Duodenal mucosa (tissue), 2 donors: ENCODE measurements around the gene NF1.
"Not testable (repeated sequence)": the region's sequence is repeated elsewhere in the genome, so short reads cannot be mapped to it uniquely, and the experiment has no call there.

ENCODE experiments used
- H3K27ac ChIP-seq: one replicate; pipeline ENCODE4 v1.7.0; 2013; ENCODE audit warnings: low read depth, low read length
- H3K27me3 ChIP-seq, 2 donors: one replicate each; pipeline ENCODE4 v1.7.0; 2013; ENCODE audit warnings: low read length in 2 of 2, control low read depth in 1 of 2; ENCODE audit not compliant: insufficient read depth in 2 of 2, control insufficient read depth in 1 of 2
- H3K36me3 ChIP-seq, 2 donors: one replicate each; pipeline ENCODE4 v1.7.0; 2013; ENCODE audit warnings: low read length in 2 of 2, control low read depth in 1 of 2; ENCODE audit not compliant: insufficient read depth in 2 of 2, control insufficient read depth in 1 of 2
- H3K4me1 ChIP-seq, 2 donors: one replicate each; pipeline ENCODE4 v1.7.0; 2013; ENCODE audit warnings: low read length in 2 of 2, control low read depth in 1 of 2; ENCODE audit not compliant: insufficient read depth in 2 of 2, control insufficient read depth in 1 of 2
- H3K4me3 ChIP-seq, 2 donors: one replicate each; pipeline ENCODE4 v1.7.0; 2013; ENCODE audit warnings: low read length in 2 of 2, low read depth in 1 of 2
- H3K9ac ChIP-seq, 2 donors: one replicate each; pipeline ENCODE4 v1.7.0; 2013; ENCODE audit warnings: low read length in 2 of 2, low read depth in 1 of 2
- H3K9me3 ChIP-seq, 2 donors: one replicate each; pipeline ENCODE4 v1.7.0; 2013; ENCODE audit warnings: low read length in 2 of 2, control low read depth in 1 of 2; ENCODE audit not compliant: control insufficient read depth in 1 of 2

The NF1 gene

GRCh38 chr17:31174215-31174614 lies 79.4 kb downstream of the NF1 start:
- no peaks in the 10 kb centered on the region for H3K4me1 ChIP-seq
- H3K36me3 ChIP-seq = no peaks in the 10 kb centered on the region
- no peak overlapping the region for H3K9ac ChIP-seq
- H3K4me3 ChIP-seq = no peak overlapping the region
- no peaks in the 10 kb centered on the region for H3K9me3 ChIP-seq
- no peak overlapping the region for H3K27ac ChIP-seq
- H3K27me3 ChIP-seq = no peaks in the 10 kb centered on the region

DNA sequence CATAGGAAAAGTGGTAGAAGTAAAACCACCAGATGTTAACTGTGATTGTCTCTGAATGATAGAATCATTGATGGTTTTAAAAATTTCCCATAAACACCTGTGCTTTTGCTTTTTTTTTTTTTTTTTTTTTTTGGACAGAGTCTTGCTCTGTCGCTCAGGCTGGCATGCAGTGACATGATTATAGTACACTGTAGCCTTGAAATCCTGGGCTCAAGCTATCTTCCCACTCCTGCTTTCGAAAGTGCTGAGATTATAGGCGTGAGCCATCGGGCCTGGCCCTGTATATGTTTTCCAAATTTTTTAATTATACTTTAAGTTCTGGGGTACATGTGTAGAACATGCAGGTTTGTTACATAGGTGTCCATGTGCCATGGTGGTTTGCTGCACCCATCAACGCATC lies 80.5 kb downstream of the NF1 start:
- Histone ChIP-seq H3K9me3 (no peaks in the 10 kb centered on the region), H3K27ac (no peak overlapping the region), H3K4me1 (no peaks in the 10 kb centered on the region), H3K4me3 (no peak overlapping the region), H3K27me3 (no peaks in the 10 kb centered on the region), H3K36me3 (no peaks in the 10 kb centered on the region), H3K9ac (no peak overlapping the region)

GRCh38 chr17:31176143-31176542 lies 81.4 kb downstream of the NF1 start:
- H3K36me3 ChIP-seq, H3K4me3 ChIP-seq, H3K9me3 ChIP-seq, H3K27me3 ChIP-seq, H3K4me1 ChIP-seq, H3K27ac ChIP-seq, H3K9ac ChIP-seq: not testable (repeated sequence)

DNA sequence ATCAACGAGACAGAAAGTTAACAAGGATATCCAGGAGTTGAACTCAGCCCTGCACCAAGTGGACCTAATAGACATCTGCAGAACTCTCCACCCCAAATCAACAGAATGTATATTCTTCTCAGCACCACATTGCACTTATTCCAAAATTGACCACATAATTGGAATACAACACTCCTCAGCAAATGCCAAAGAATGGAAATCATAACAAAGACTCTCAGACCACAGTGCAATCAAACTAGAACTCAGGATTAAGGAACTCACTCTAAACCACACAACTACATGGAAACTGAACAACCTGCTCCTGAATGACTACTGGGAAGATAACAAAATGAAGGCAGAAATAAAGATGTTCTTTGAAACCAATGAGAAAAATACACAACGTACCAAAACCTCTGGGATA lies 84.2 kb downstream of the NF1 start:
- H3K27me3 ChIP-seq, H3K4me3 ChIP-seq, H3K4me1 ChIP-seq, H3K9ac ChIP-seq, H3K9me3 ChIP-seq, H3K36me3 ChIP-seq, H3K27ac ChIP-seq: not testable (repeated sequence)

DNA sequence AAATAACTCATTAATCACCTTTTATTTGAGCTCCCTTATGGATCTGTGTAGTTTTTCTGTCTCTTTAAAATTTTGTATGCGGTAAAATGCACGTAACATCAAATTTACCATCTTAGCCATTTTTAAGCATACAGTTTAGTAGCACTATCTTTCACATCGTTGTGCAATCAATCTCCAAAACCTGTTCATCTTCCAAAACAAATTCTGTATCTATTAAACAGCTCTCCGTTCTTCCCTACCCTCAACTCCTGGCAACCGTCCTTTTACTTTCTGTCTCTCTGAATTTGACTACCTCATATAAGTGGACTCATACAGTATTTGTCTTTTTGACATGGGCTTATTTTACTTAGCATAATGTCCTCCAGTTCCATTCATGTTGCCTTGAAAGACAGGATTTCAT lies 100.5 kb downstream of the NF1 start:
- no peak overlapping the region for H3K27ac ChIP-seq

DNA sequence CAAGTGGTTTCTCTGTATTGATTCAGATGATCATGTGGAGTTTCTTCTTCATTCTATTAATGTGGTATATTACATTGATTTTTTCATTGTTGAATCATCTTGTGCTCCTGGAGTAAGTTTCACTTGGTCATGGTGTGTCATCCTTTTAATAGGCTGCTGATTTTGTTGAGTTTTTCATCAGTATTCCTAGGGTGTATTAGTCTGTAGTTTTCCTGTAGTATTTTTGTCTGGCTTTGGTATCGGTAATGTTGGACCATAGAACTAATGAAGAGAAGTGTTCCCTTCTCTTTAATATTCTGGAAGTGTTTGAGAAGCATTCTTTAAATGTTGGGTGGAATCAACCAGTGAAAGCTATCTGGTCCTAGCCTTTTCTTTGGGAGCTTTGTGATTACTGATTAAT lies 103.2 kb downstream of the NF1 start:
- Histone ChIP-seq H3K36me3 (no peaks in the 10 kb centered on the region), H3K9ac (no peak overlapping the region), H3K4me1 (no peaks in the 10 kb centered on the region), H3K27me3 (no peaks in the 10 kb centered on the region), H3K9me3 (no peaks in the 10 kb centered on the region), H3K27ac (no peak overlapping the region), H3K4me3 (no peak overlapping the region)

More for the DNA sequence above, 100.5 kb downstream of the NF1 start:
- H3K36me3 ChIP-seq = no peaks in the 10 kb centered on the region
- H3K9ac ChIP-seq = no peak overlapping the region
- H3K4me1 ChIP-seq = no peaks in the 10 kb centered on the region
- no peak overlapping the region for H3K4me3 ChIP-seq
- no peaks in the 10 kb centered on the region for H3K27me3 ChIP-seq
- H3K9me3 ChIP-seq = no peaks in the 10 kb centered on the region

DNA sequence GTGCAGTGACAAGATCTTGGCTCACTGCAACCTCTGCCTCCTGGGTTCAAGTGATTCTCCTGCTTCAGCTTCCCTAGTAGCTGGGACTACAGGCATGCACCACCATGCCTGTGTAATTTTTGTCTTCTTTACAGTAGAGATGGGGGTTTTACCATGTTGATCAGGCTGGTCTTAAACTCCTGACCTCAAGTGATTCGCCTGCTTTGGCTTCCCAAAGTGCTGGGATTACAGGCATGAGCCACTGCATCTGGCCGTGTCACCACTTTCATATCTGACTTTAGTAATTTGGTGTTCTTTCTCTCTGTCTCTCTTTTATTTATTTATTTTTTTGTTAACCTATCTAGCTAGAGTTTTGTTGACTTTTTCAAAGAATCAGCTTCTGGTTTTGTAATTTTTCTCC lies 103.9 kb downstream of the NF1 start:
- H3K27ac ChIP-seq, H3K27me3 ChIP-seq, H3K4me1 ChIP-seq, H3K9ac ChIP-seq, H3K9me3 ChIP-seq, H3K4me3 ChIP-seq, H3K36me3 ChIP-seq: not testable (repeated sequence)

- H3K27me3 ChIP-seq = no peaks in the 10 kb centered on the region
- no peaks in the 10 kb centered on the region for H3K36me3 ChIP-seq
- no peak overlapping the region for H3K9ac ChIP-seq
- no peak overlapping the region for H3K4me3 ChIP-seq
- H3K4me1 ChIP-seq = no peaks in the 10 kb centered on the region
- H3K9me3 ChIP-seq = no peaks in the 10 kb centered on the region
- H3K27ac ChIP-seq = no peak overlapping the region
Measured at GRCh38 chr17:31200287-31200686, 105.5 kb downstream of the NF1 start.

DNA sequence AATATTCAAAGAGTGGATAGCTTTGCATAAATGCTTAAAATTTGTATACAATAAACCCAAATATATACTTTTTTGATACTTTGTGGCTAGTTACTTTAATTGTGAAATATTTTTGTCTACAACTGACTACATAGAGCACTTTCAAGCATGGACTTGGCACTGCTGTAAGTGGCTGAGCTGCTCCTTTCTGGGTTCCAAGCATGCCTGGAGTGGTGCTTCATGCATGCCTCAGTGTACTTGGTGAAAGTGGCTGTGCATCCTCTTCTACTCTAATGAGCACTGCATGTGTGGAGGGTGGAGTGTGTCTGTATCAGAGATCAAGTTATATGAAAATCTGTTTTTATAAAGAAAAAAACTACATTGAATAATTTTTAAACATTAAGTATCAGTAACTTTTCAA lies 108.2 kb downstream of the NF1 start:
- Histone ChIP-seq H3K27me3 (no peaks in the 10 kb centered on the region), H3K36me3 (no peaks in the 10 kb centered on the region), H3K9ac (no peak overlapping the region), H3K4me1 (no peaks in the 10 kb centered on the region), H3K9me3 (no peaks in the 10 kb centered on the region), H3K27ac (no peak overlapping the region), H3K4me3 (no peak overlapping the region)

GRCh38 chr17:31211352-31212012 lies 116.7 kb downstream of the NF1 start:
- no peaks in the 10 kb centered on the region for H3K4me1 ChIP-seq
- H3K9me3 ChIP-seq = no peaks in the 10 kb centered on the region
- no peak overlapping the region for H3K9ac ChIP-seq
- H3K27me3 ChIP-seq = no peaks in the 10 kb centered on the region
- H3K4me3 ChIP-seq = no peak overlapping the region
- H3K27ac ChIP-seq = no peak overlapping the region
- no peaks in the 10 kb centered on the region for H3K36me3 ChIP-seq
